Mammary epithelial cell (primary cell): ENCODE measurements around the gene PARD3B.

Source experiments
- CTCF ChIP-seq, 2 donors: IDR thresholded peaks in 1 of 2; conservative IDR thresholded peaks in 1 of 2; 2 replicates each; pipeline ENCODE4 v1.5.1; 2011 to 2012; ENCODE audit warnings: inconsistent platforms in 2 of 2, low read length in 2 of 2, mild to moderate bottlenecking in 2 of 2, control low read depth in 1 of 2, low read depth in 1 of 2; ENCODE audit not compliant: insufficient read depth in 1 of 2; ENCODE audit errors: extremely low read depth in 1 of 2
- EZH2 ChIP-seq: IDR thresholded peaks from 2 replicates; pipeline ENCODE4 v1.6.1; 2012; ENCODE audit warnings: low read length, inconsistent platforms, borderline replicate concordance

- TF ChIP-seq CTCF (conservative IDR thresholded peaks at IDR 0.05 in 1 of 2, IDR thresholded peaks at IDR 0.05 in 1 of 2; ENCODE audit: extremely low read depth in 1 of 2, insufficient read depth in 1 of 2, low read depth in 1 of 2, low read length in 2 of 2) (no peak), EZH2 (no peak)
These were observed 426.1 kb downstream of the PARD3B start for GRCh38 chr2:204971206-204971907.
